ENCODE results near the gene HIKESHI.

The HIKESHI gene

DNA sequence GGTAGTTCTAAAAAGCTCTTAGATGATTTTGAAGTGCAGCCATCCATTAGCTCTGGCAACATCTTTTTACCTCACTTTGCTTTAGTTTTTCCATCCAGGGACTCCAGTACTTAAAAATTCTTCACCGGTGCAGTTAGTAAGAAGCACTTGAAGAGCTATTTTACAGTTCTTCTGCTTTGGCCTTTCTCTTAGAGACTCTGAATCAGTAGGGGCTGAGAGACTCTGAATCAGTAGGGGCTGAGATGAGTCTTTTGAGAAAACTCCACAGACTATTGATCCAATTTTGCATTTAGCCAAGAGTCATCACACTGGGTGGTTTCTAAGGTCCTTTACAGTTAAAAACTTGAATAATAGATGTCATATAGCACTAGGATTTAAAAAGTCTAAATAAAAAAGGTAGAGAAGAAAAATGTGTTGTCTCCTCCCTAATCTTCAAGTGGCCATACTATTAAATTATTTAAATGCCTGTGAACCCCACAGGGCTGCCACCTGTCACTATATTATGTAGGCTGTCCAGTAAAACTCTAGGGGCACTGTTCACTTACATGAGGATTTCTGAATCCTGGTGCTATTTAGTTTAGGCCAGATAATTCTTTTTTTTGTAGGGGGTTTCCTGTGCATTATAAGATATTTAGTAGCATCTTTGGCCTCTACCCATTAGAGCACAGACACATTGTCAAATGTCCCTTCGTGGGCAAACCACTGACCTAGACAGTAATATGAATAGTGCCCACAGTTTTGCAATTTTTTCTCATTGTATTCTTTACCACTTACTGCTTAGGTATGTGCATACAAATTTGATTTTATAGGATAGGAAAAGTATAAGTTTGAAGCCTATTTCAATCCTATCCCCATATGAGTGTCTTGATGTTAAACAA, 26.3 kb upstream of the HIKESHI start:
- TF ChIP-seq POLR2A (IDR thresholded peaks at IDR 0.05; ENCODE audit: extremely low read depth, insufficient read length), result no peak
- TF ChIP-seq, protein P1, sequence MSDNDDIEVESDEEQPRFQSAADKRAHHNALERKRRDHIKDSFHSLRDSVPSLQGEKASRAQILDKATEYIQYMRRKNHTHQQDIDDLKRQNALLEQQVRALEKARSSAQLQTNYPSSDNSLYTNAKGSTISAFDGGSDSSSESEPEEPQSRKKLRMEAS (IDR thresholded peaks at IDR 0.05; ENCODE audit: low read depth, low read length), result no peak
- TF ChIP-seq, protein P2, sequence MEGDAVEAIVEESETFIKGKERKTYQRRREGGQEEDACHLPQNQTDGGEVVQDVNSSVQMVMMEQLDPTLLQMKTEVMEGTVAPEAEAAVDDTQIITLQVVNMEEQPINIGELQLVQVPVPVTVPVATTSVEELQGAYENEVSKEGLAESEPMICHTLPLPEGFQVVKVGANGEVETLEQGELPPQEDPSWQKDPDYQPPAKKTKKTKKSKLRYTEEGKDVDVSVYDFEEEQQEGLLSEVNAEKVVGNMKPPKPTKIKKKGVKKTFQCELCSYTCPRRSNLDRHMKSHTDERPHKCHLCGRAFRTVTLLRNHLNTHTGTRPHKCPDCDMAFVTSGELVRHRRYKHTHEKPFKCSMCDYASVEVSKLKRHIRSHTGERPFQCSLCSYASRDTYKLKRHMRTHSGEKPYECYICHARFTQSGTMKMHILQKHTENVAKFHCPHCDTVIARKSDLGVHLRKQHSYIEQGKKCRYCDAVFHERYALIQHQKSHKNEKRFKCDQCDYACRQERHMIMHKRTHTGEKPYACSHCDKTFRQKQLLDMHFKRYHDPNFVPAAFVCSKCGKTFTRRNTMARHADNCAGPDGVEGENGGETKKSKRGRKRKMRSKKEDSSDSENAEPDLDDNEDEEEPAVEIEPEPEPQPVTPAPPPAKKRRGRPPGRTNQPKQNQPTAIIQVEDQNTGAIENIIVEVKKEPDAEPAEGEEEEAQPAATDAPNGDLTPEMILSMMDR (IDR thresholded peaks at IDR 0.05; ENCODE audit: low read depth, low read length), result no peak
- TF ChIP-seq MYC (IDR thresholded peaks at IDR 0.05; ENCODE audit: low read depth, low read length), result no peak

DNA sequence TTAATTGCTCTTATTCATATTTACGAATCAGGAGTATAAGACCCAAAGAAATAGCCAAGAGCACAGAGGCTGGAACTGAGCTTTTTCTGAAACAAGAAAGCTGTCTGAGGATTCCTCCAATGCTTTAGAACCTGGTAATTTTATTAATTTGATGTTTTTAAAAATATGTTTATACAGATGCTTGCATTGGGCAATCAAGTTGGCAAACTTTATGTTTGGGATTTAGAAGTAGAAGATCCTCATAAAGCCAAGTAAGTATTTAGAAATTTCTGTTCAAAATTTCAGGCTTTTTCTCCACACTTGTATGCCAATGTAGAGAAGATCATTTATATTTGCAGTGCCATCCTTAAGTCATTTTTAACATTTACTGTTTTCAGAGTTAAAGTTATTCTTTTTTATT, 24.3 kb upstream of the HIKESHI start:
- TF ChIP-seq, protein P1 (IDR thresholded peaks at IDR 0.05; ENCODE audit: low read depth, low read length), result no peak
- TF ChIP-seq POLR2A (IDR thresholded peaks at IDR 0.05; ENCODE audit: extremely low read depth, insufficient read length) (no peak), MYC (IDR thresholded peaks at IDR 0.05; ENCODE audit: low read depth, low read length) (no peak)
- TF ChIP-seq, protein P2 (IDR thresholded peaks at IDR 0.05; ENCODE audit: low read depth, low read length), result no peak
- no peak for DNase-seq (ENCODE audit: low read depth)
- H3K4me3 ChIP-seq (ENCODE audit: low read depth, low read length), result no peak overlapping the region

More for the DNA sequence above, 26.3 kb upstream of the HIKESHI start:
- no peak for DNase-seq (ENCODE audit: low read depth)
- no peak overlapping the region for H3K4me3 ChIP-seq (ENCODE audit: low read depth, low read length)

DNA sequence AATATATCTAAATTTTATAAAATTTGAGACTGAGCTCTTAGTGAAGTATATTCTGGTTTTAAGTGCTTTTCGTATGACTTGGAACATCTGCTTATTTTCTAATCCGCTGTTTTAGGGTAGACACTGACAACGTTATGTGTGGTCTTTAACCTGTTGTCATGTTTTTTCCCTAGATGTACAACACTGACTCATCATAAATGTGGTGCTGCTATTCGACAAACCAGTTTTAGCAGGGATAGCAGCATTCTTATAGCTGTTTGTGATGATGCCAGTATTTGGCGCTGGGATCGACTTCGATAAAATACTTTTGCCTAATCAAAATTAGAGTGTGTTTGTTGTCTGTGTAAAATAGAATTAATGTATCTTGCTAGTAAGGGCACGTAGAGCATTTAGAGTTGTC, 23.8 kb upstream of the HIKESHI start:
- TF ChIP-seq, protein P2 (IDR thresholded peaks at IDR 0.05; ENCODE audit: low read depth, low read length), result no peak
- TF ChIP-seq, protein P1 (IDR thresholded peaks at IDR 0.05; ENCODE audit: low read depth, low read length), result no peak
- TF ChIP-seq MYC (IDR thresholded peaks at IDR 0.05; ENCODE audit: low read depth, low read length), result no peak
- TF ChIP-seq POLR2A (IDR thresholded peaks at IDR 0.05; ENCODE audit: extremely low read depth, insufficient read length), result no peak
- no peak for DNase-seq (ENCODE audit: low read depth)
- no peak overlapping the region for H3K4me3 ChIP-seq (ENCODE audit: low read depth, low read length)

DNA sequence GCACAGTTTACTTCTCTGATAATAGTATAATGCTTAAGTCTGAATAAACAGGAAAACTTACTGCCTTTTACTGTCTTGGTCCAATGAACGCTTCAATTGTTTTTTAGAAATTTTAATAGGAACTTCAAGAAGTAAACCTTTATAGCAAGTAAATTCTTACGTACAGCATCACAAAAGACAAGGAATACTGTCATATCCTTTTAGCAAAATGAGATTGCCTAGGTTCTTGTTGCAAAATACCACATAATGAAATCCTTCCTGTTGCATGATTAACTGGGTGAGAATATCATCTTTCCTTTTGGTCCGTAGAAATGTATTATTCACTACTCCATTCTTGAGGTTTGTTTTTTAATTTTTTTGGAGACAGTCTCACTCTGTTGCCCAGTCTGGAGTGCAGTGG, 22.3 kb upstream of the HIKESHI start:
- TF ChIP-seq, protein P1 (IDR thresholded peaks at IDR 0.05; ENCODE audit: low read depth, low read length), result no peak
- no peak for TF ChIP-seq MYC (IDR thresholded peaks at IDR 0.05; ENCODE audit: low read depth, low read length)
- TF ChIP-seq, protein P2 (IDR thresholded peaks at IDR 0.05; ENCODE audit: low read depth, low read length), result no peak
- TF ChIP-seq POLR2A (IDR thresholded peaks at IDR 0.05; ENCODE audit: extremely low read depth, insufficient read length), result no peak
- H3K4me3 ChIP-seq (ENCODE audit: low read depth, low read length), result no peak overlapping the region
- no peak for DNase-seq (ENCODE audit: low read depth)

DNA sequence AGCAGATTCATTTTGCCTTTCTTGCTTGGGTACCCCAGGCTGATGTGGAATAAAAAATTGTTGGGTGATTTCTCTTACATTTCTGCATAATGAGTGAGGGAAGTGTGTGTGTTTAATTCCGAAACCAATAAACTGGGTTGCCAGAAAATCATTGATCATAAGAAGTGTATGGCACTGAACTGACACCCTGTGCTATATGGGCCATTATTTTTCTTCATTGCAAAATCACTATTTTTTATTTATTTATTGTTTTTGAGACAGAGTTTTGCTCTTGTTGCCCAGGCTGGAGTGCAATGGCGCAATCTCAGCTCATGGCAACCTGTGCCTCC, 14.6 kb upstream of the HIKESHI start:
- TF ChIP-seq POLR2A (IDR thresholded peaks at IDR 0.05; ENCODE audit: extremely low read depth, insufficient read length), result no peak
- TF ChIP-seq, protein P2 (IDR thresholded peaks at IDR 0.05; ENCODE audit: low read depth, low read length), result no peak
- no peak for TF ChIP-seq MYC (IDR thresholded peaks at IDR 0.05; ENCODE audit: low read depth, low read length)
- TF ChIP-seq, protein P1 (IDR thresholded peaks at IDR 0.05; ENCODE audit: low read depth, low read length), result no peak
- DNase-seq (ENCODE audit: low read depth), result no peak
- H3K4me3 ChIP-seq (ENCODE audit: low read depth, low read length), result no peak overlapping the region

Measured in NB4 (cell line).